Measurements from ENCODE around the gene A4GNT.
"Not testable (repeated sequence)": the region's sequence is repeated elsewhere in the genome, so short reads cannot be mapped to it uniquely, and the experiment has no call there.

A4GNT gene

DNA sequence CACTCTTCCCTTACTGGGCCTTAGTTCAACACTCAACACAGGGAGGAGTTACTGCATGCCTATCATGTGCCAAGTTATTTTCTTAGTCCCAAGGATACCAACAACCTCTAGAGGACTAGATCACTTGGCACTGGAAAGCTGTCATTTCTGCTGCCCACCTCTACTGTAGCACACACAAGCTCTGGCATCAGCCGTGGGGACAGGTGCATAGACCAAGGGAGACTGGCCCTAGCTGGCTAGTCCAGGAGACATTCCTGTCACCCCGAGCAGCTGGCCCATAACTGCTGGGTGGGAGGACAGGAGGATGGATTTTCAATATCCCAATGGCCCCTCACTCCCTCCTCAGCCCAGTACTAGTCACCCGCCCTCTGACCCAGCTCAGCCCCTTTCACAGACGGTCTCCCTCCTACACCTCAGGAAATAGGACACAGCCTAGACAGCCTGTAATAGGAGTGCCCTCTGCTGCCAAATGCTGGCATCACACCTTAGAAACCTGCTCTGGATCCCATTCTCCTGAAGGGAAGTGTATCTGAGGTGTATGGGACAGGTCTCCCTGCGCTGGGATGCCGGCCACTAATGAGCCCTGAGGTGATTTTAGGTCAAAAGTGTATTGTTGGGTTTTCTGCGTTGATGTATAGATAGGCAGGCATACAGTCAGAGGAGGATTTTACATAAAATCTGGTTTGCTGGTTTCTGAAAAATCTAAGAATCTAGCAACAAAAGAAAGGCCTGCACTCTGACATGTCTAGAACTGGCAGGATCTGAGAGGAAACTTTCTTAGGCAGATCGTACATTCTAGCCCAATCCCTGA lies 13.4 kb downstream of the A4GNT start:
- DNase-seq (ENCODE audit: low read depth): peak; percentile 49

DNA sequence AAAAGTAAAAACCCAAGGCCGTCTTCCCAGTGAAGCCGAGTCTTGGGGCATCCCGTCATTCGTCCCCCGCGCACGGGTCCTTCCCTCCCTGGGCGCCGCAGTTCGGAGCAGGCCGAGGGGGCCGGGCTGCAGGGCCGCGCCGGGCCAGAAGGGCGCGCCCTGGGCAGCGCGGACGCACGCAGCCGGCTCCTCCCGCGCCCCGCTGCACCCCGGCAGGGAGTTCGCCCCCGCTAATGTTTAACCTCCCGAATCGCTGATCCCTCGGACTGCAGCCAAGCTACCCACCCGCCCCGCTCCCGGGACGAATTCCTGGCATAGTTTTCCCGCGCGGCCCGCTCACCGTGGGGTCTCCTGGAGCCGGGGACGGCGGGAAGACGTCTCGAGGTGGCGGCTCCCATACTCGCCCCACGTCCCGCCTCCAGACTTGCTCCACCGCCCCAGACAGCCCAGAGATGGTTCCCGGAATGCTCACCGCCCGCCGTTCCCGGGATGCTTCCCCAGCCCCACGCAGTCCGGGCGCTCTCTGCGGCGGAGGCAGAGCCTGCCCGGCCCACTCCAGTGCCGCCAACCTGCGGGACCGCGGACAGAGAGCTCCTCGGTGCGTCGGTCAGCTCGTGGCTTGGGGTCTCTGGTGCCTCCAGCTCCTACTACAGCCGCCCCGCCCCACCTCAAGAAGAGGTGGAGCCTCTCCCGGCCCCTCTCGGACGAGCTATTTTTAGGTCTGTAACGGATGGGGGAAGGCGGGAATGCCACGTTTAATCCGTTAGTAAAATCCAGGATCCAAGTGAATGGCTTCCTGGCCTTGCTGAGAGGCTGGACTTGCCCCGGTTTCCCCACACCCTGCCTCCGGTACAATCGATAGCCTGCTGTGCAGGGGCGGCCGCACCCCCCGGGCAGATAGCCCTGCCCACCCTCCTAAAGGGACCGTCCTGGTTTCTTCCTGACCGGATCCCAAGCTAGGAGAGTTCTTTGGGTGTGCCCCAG lies 16.9 kb downstream of the A4GNT start, which contains the start of gene DZIP1L:
Gene DZIP1L (minus strand): TSS at position 621 of the 984 bp plus-strand sequence. CDS start 11,637 bp downstream, outside the sequence.
- DNase-seq (ENCODE audit: low read depth): peak; percentile 63

DNA sequence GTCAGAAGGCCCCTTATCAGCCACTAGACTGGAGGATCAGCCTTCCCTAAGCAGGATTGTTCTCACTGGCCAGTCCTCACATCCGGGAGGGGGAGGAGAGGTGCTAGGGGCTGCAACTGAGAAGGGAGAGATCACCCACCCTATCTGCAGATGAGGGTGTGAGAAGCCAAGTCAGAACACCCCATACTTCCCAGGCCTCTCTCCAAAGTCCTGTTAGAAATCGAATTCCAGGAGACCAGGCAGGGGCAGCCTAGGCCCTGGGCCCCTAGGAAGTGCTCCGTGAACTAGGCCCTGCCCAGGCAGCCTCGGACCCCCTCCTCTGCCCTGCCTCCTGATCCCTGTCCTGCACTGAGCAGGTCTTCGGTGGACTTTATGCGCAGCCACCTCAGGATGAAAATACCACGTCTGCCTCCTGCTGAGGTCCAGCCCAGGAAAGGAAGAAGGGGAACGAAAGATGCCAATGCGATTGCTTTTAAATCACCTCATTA lies 17.7 kb downstream of the A4GNT start:
- peak; percentile 26 for DNase-seq (ENCODE audit: low read depth)

DNA sequence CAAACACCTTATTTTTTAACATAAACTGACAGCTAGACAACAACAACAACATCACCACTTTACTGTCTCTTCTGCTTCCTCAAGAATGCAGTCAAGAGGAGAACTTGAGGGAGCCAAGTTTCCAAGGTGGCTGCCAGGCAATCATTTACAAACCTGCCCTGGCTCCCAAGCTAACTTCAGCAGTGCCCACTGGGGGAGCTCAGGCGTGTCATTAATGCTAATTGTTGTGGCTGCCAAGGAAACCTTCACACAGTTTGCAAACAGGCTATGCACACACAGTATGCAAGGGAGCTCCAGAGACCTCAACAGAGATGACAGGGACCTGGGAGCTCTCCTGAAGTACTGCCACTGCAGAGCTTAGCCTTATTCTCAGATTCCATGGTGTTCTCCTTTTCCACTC lies 18.9 kb downstream of the A4GNT start:
- no peak for DNase-seq (ENCODE audit: low read depth)

DNA sequence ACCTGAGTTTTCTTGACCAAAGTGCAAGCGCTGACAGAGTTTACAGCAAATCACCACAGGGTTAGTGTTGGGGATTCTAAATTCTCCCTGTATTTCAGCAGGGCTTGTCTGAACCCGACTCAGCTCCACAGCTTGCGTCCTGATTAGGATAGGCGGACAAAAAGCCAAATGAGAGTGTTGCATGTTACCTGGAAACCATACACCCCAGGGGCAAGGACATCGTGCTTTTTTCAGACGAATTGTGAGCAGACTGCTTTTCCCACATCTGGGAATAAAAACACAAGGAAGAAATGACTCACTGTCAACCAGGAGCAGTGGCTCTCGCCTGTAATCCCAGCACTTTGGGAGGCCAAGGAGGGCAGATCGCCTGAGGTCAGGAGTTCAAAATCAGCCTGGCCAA lies 19.8 kb downstream of the A4GNT start:
- no peak for DNase-seq (ENCODE audit: low read depth)

DNA sequence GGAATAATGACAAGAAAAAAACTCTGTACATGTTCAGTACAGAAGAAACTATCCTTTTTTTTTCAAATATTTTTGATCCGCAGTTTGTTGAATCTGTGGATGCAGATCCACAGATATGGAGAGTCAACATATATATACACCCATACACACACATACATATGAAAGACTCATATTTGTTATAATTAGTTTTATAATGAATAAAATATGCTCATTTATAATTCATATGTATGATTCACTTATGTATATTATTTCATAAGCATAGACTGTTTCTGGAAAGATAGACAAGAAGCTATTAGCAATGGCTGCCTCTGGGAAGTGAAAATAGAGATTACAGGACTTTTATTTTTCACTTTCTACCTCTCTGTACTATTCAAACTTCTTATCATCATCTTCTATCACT lies 26.6 kb downstream of the A4GNT start:
- no peak for DNase-seq (ENCODE audit: low read depth)

DNA sequence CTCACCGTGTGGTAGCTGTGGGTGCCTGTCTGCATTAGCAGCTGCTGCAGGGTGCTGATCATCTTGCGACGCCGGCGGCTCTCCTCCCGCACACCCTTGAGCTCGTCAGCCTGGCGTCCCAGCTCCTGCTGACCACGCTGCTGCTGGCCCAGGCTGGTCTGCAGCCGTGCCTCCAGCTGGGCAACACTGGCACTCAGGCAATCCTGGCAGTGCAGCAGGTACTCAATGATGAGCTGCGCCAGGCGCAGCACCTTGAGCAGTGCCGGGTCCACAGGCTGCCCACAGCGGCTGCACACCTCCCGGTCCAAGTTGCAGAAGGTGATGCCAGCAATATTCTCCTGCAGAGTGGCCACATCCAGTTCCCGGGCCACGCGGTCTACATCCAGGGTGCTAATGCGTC lies 28.7 kb downstream of the A4GNT start:
- no peak for DNase-seq (ENCODE audit: low read depth)

DNA sequence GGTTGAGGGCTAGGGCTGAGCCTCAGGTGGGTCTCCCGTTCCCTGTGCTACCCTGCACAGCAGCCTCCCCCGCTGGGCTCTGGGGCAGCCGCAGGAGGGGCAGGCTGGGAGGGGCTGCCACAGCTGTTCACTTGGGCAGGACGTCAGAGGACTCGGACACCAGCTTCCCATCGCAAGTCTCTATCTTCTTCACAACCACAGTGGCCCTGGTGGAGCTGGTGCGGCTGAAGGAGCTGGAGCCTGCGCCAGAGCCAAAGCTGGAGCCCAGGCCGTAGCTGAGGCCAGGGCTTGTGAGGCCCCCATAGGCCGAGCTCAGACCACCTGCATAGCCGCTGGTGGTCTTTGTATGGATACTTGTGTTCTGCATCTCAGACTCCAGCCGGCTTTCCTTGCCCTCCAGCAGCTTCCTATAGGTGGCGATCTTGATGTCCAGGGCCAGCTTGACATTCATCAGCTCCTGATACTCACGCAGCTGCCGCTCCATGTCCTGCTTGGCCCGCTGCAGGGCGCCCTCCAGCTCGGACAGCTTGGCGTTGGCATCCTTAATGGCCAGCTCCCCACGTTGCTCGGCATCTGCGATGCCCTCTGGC lies 30.7 kb downstream of the A4GNT start:
- not testable (repeated sequence) for DNase-seq (ENCODE audit: low read depth)

DNA sequence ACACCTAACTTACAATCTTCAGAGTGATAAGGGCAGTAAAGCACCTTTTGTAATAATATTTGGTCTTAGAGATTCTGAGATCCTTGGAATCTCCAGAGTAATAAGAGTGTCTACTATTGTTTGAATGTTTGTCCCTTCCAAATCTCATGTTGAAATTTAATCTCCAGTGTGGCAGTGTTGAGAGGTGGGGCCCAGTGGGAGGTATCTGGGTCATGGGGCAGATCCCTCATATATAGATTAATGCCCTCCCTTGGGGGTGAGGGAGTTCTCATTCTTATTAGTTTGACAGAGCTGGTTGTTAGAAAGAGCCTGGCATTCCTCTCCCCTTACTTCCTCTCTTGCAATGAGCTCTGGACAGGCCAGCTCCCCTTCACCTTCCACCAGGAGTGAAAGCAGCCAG lies 32.8 kb downstream of the A4GNT start:
- no peak for DNase-seq (ENCODE audit: low read depth)

DNA sequence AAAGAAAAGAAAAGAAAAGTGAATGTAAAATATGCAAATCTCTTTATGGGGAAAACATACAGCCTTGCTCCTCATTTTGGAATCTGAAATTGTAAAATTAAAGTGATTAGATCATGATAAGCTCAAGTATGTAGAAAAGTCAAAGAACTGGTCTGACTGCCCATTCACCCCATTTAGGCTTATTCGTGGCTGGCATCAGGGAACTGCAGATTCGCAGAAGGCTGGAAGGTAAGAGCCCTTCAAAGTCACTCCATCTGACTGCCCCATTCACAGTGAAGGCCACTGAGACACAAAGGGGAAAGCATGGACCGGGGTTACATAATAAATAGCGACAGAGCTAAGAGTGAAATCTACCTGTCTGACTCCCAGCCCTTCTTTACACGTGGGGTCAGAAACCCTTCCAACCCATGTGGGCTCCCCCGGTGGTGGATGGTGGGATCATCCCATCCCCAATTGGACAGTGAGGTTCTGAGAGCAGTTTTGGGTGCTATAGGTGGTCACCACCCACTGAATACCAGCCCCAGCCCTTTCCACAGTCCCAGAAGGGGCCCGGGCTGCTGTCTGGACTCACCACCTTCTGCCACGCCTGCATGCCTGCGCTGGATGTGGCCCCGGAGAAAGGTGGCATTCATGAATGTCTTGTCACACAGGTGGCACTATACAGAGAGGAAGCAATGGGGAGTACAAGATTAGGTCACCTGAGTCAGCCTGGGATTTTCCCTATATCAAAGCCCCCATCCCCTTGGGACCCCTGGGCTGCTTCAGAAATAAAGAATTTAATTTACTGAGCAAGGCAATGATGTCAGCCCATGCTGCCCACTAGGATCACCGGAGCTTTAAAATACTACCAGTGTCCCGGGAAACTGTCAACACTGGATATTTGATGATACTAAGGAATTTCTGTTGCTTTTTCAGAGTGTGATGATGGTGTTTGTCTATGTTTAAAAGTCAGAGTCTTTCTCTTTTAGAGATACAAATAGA lies 34.7 kb downstream of the A4GNT start:
- DNase-seq (ENCODE audit: low read depth): no peak

DNA sequence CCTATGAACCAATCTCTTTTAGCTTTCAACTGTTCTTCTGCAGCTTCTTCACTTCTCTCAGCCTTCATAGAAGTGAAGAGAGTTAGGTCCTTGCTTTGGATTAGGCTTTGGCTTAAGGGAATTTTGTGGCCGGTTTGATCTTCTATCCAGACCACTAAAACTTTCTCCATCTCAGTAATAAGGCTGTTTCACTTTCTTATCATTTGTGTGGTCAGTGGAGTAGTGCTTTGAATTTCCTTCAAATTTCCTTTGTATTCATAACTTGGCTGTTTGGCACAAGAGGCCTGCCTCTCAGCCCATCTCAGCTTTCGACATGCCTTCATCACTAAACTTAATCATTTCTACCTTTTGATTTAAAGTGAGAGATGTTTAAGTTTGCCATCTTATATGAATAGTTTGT lies 38.5 kb downstream of the A4GNT start:
- DNase-seq (ENCODE audit: low read depth): no peak

DNA sequence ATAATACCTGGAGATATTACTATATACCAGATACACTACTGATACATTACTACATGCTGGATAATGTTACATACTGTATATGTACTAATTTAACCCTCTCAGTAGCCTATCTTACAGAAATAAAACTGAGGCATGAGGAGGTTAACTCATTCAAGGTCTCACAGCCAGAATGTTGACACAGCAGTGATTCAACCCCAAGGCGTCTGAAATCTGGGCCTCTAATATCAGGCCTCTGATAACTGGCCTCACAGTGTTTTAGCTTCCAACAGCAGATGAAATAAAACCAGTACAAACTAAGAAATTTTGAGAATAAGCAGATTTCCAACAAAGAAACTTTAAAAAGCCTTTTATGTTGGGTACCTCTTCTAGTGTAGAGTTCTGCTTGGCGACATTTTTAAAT lies 40.2 kb downstream of the A4GNT start:
- peak; percentile 18 for DNase-seq (ENCODE audit: low read depth)

DNA sequence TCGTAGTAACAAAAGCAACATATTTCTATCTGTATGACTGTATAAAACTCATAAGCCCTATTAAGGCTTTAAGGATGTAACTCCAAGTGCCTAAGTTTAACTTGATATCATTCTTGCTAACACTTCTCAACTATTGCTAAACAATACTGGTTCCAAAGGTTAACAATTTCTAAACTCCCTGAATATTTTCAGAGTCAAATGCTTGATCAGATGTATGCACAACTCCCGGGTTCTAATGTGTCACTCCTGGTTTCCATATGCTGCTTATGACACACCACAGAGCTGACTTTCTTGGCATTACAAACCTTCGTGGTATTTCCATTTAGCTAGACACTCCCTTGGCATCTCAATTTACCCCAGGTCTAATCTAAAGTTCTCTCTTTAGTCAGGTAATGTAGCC lies 43.1 kb downstream of the A4GNT start:
- peak; percentile 86 for DNase-seq (ENCODE audit: low read depth)

DNA sequence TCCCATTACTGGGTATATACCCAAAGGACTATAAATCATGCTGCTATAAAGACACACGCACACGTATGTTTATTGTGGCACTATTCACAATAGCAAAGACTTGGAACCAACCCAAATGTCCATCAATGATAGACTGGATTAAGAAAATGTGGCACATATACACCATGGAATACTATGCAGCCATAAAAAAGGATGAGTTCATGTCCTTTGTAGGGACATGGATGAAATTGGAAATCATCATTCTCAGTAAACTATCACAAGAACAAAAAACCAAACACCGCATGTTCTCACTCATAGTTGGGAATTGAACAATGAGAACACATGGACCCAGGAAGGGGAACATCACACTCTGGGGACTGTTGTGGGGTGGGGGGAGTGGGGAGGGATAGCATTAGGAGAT lies 46.4 kb downstream of the A4GNT start:
- not testable (repeated sequence) for DNase-seq (ENCODE audit: low read depth)

DNA sequence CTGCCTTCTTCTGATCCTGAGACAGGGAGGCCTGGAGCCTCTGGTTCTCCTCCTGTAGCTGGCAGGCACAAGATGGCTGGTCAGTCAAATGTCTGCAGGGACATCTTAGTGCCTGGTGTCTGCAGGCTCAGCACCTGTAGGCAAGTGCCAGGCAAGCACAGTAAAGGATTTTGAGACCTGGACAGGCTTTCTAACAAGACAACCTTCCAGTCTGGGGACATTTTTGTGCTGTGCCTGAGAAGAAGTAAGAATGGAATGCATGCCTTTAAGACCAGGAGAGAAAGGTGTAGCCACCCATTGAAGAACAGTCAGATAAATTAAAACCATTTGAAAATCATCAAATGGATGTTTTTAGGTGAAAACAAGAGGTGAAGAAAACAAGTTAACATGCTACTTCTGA lies 48.0 kb downstream of the A4GNT start:
- no peak for DNase-seq (ENCODE audit: low read depth)

DNA sequence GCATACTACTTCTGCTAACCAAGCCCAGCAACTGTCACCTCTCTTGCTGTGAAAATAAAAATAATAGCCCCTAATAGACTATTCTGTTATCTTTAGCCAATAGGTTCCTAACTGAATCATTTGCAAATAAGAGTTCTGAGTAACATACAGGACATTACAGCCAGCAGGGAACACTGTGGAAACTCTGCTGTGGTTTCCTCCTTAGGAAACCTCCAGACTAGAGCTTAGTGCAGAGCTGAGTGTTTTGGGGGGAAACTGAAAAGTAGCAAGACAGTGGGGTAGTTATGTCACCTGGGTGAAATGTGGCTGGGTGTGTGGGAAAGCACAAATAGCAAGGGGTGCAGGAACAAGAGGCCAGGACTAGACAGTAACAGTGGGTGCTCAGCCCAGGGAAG lies 49.2 kb downstream of the A4GNT start:
- no peak for DNase-seq (ENCODE audit: low read depth)

DNA sequence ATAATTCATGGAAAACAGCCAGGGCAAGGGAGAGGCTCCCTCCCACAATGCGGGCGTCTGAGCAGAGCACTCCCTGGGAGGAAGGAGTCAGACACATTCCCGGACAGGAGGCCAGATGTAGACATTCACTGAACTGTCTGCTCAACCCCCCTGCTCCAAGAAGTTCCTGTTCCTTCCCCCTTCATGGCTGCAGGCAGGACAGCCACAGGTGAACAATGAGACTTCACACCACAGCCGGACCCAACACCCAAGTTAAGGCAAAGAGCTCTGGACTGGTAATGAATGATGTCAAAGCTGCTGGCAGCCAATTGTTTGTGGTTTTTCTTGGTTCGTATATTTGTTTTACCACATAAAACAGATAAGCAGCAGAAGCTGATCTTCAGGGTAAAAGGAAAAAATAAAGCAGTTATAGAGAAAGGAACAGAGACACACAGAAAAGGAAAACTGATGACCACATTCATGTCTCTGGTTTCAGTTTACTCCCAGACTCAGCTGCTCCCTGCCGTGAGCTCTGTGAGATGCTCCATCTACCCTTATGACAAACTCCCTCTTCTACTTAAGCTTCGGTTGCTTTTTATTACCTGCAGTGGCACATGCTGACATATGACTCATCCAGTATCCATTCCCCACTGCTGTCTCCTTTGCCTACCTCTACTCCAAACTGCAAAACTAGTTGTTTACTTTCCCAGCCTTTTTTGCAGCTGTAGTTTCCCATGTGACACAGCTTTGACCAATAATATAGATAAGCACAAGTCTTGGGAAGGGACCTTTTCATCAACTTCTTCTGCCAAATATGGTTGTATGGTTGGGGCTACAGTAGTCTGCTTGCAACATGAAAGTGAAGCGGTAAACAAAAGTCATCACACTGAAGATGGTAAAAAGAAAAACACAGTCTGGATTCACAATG lies 49.9 kb downstream of the A4GNT start:
- peak; percentile 37 for DNase-seq (ENCODE audit: low read depth)

DNA sequence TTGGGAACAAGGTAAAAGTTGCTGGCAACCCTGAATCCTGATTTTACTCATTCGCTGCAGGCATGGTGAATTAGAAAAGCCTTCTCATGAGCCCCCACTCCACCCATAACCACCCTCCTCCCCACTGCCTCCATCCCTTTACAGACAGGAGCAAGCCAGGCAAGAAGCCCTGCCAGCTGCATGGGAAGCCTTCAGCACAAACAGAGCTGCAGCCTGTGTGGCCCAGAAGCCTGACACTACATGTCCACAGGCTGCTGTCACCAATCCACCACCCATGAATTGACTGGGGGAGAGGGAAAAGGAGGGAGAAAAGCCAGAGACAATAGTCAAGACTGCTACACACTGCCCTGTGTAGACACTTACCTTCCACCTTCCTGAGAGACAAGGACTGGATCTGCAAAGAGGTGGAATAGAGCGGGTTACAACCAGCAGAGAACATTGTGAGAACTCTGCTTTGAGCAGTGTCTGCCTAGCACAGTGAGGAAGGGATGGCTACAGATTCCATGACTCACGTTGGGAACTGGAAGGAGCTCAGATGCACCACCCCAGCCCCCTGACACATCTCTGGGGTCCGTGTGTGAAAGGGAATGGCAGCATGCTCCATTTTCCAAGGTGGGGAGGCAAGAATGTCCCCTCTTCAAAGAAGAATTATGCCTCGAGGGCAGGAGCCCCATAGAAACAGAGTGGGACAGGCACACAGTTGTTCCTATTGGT lies 50.7 kb downstream of the A4GNT start:
- no peak for DNase-seq (ENCODE audit: low read depth)

DNA sequence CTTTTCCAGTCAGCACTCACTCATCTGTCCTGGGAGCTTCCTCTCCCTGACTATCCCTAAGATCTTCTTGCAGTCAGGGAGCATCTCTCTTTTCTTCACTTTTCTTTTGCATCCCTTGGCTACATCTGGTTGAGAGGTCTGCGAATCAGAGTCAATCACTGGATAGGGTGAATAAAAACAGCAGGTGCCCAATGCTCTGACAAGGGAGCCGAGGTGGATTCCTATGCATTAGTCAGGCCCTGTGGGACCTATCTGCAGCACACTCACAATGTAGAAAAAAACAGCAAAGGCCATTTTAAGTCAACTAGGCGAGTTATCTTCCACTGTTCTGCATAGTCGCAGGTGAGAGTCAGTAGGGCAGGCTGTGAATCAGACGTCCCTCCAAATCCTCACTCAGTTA lies 52.3 kb downstream of the A4GNT start:
- no peak for DNase-seq (ENCODE audit: low read depth)

Measured in HS-5 (cell line).